PFSK-1 (cell line): Measurements from ENCODE around the gene PEAK1.

Source experiments
- FOXP2 ChIP-seq: optimal IDR thresholded peaks from 2 replicates; pipeline ENCODE3; 2011; ENCODE audit warnings: borderline replicate concordance, control low read depth, inconsistent platforms; ENCODE audit not compliant: insufficient read depth; ENCODE audit errors: extremely low read length, extremely low read depth
- POLR2AphosphoS5 ChIP-seq: IDR thresholded peaks from 2 replicates; pipeline ENCODE4 v1.6.1; 2012; ENCODE audit warnings: low read depth, mild to moderate bottlenecking, control low read depth, low read length, moderate library complexity
- REST ChIP-seq, 2 experiments: IDR thresholded peaks; 2 replicates each; pipeline versions ENCODE4 v1.6.1 to v1.8.0; 2011 to 2012; ENCODE audit warnings: low read depth in 2 of 2, low read length in 2 of 2, control low read depth in 1 of 2, inconsistent platforms in 1 of 2, mild to moderate bottlenecking in 1 of 2, moderate library complexity in 1 of 2; ENCODE audit not compliant: insufficient read depth in 1 of 2
- SIN3A ChIP-seq: IDR thresholded peaks from 2 replicates; pipeline ENCODE4 v1.6.1; 2012; ENCODE audit warnings: mild to moderate bottlenecking, low read length, moderate library complexity, borderline replicate concordance; ENCODE audit not compliant: insufficient read depth
- TAF1 ChIP-seq: IDR thresholded peaks from 2 replicates; pipeline ENCODE4 v1.6.1; 2012; ENCODE audit warnings: low read length, control low read depth, borderline replicate concordance; ENCODE audit not compliant: insufficient read depth

DNA sequence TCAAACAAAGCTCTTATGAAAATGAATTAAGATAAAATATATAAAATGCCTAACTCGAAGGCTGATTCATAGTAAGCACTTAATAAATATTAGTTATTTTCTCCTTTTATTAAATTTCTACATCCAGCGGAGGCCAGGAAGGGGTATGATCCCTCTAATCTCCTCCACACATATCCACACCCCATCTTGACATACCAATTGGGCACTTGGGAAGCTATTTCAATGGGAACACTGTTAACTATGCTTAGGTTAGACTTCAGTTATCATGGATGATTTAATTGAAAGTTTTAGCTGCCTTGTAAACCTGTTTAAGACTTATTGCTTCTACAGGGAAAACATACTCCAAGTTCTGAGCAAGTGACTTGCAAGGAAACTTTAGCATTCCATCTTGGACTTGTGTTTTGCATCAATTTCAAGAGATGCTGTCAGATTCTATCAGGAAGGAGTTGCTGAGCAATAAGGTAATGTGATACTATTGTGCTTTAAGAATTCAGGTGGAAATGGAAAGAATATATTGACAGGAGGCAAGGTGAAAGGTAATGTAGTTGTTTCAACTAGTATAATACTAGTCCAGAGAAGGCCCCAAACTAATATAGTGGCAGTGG, 228.6 kb downstream of the PEAK1 start:
- TF ChIP-seq POLR2AphosphoS5 (no peak), REST (IDR thresholded peaks at IDR 0.05; ENCODE audit: insufficient read depth in 1 of 2, low read depth in 2 of 2, low read length in 2 of 2) (no peak), SIN3A (no peak), FOXP2 (no peak), TAF1 (no peak)
